Cardiac muscle cell (in vitro differentiated cells and primary cell): Measurements from ENCODE around the gene CYSTM1. TPM values are rescaled to one million over a fixed set of nuclear protein-coding genes. Genes with fewer than 3 reads are reported as not detected.

Experiments
- DNase-seq, 2 donors: peaks; one replicate each; pipeline versions ENCODE4 v3.0.0 to v3.0.0-alpha.2; 2010 to 2017; ENCODE audit warnings: low read depth in 1 of 2, low spot score in 1 of 2
- H3K27ac ChIP-seq: fragments of 200-600 bp; sonication (generic); 2 replicates; pipeline ENCODE4 v1.5.1; 2016
- H3K27me3 ChIP-seq: fragments of 200-600 bp; sonication (generic); 2 replicates; pipeline ENCODE4 v1.6.0; 2016; ENCODE audit warnings: control low read depth
- H3K36me3 ChIP-seq: fragments of 200-600 bp; sonication (generic); 2 replicates; pipeline ENCODE4 v1.5.1; 2016; ENCODE audit warnings: control low read depth
- H3K4me1 ChIP-seq: fragments of 200-600 bp; sonication (generic); 2 replicates; pipeline ENCODE4 v1.8.1; 2017; ENCODE audit warnings: low read depth, mild to moderate bottlenecking, mixed run types
- H3K4me3 ChIP-seq: fragments of 200-600 bp; sonication (generic); 2 replicates; pipeline ENCODE4 v1.5.1; 2016; ENCODE audit warnings: mild to moderate bottlenecking
- H3K9me3 ChIP-seq: fragments of 200-600 bp; sonication (generic); 2 replicates; pipeline ENCODE4 v1.5.1; 2017; ENCODE audit warnings: low read depth, mild to moderate bottlenecking, control low read depth
- polyA plus RNA-seq: library from polyadenylated mRNA; unstranded; fragments of >200 nt; fragmentation: Nextera tagmentation; extraction: Ambion mirVana; gene quantifications from 2 replicates; pipeline ENCODE4 v1.2.1, GENCODE V29; 2016
- total RNA-seq: library from RNA; depleted of rRNA; stranded (reverse); fragments of >200 nt; gene quantifications from 2 replicates; pipeline ENCODE4 v1.2.3, GENCODE V29; 2016
- TF ChIP-seq, protein P1 (sequence below): IDR thresholded peaks from 2 replicates; pipeline ENCODE4 v1.5.1; 2012; ENCODE audit warnings: low read depth, mild to moderate bottlenecking, low read length

The CYSTM1 gene
- total and polyA plus RNA-seq, 2 experiments from 2014 or later, result 31.8 to 83.7 TPM

DNA sequence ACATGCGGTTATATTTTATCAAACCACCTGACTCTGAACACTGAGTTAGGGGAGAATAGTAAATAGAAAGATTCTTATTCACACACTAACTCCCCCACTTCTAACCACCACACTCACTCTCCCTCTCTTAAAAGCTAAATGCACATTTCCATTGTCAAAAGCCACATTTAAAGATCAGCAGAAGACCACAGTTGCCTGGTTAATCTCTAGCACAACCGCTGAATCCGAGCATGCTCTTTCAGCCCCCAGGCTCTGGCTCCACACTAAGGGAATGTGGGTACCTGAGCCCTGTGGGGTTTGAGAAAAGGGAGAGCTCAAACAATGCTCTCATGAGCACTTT is 92.2 kb downstream of the CYSTM1 start:
- H3K27ac ChIP-seq, result peak overlapping the region; percentile 76
- TF ChIP-seq, protein P1, sequence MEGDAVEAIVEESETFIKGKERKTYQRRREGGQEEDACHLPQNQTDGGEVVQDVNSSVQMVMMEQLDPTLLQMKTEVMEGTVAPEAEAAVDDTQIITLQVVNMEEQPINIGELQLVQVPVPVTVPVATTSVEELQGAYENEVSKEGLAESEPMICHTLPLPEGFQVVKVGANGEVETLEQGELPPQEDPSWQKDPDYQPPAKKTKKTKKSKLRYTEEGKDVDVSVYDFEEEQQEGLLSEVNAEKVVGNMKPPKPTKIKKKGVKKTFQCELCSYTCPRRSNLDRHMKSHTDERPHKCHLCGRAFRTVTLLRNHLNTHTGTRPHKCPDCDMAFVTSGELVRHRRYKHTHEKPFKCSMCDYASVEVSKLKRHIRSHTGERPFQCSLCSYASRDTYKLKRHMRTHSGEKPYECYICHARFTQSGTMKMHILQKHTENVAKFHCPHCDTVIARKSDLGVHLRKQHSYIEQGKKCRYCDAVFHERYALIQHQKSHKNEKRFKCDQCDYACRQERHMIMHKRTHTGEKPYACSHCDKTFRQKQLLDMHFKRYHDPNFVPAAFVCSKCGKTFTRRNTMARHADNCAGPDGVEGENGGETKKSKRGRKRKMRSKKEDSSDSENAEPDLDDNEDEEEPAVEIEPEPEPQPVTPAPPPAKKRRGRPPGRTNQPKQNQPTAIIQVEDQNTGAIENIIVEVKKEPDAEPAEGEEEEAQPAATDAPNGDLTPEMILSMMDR, result no peak

DNA sequence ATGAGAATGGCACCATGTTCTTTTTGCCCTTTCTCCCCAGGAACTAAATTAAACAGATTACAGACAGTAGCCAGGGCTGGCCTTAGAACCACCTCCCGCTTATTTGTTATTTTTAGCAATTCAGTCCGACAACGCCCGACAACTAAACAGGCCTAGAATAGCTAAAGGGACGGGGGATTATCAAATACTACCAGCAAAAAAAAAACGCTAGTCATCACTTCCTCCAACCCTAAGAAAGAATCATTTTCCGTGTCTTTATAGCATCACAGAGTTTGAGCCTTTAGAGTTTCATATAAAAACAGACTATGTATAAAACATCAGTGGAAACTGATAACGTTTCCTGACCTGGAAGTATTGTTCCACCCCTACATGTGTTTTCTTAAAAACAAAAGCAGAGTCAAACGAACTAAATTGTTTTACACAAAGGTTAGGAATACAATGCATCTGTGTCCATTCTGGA is 92.6 kb downstream of the CYSTM1 start:
- DNase-seq, result peak in 1 of 2 donors; percentile 9
- Histone ChIP-seq H3K4me1 (peaks cover 12% of the 10 kb centered on the region), H3K9me3 (no peaks in the 10 kb centered on the region), H3K36me3 (no peaks in the 10 kb centered on the region), H3K27me3 (no peaks in the 10 kb centered on the region), H3K4me3 (no peak overlapping the region), H3K27ac (peak overlapping the region; percentile 76)
- TF ChIP-seq, protein P1, result no peak

More for the DNA sequence above, 92.2 kb downstream of the CYSTM1 start:
- H3K4me3 ChIP-seq, result no peak overlapping the region
- no peaks in the 10 kb centered on the region for H3K27me3 ChIP-seq
- no peak for DNase-seq
- no peaks in the 10 kb centered on the region for H3K36me3 ChIP-seq
- H3K9me3 ChIP-seq, result no peaks in the 10 kb centered on the region
- H3K4me1 ChIP-seq, result peaks cover 12% of the 10 kb centered on the region

DNA sequence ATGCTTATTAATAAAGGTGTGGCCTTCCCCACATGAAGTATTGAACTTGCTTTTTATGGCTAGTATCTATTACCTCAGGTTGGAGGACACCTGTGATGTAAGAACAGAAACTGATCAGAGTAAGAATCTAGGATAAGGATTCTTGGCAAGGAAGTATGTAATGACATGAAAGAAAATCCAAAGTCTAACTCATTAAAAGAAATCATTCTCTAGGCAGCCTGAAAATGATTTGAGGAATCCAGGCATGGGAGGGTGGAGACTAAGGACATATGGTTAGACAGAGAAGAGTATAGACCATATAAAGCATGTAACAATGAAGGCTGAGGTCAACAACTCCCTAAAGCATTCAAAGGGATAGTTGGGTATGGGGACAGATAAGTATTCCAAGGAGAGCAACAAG is 95.0 kb downstream of the CYSTM1 start:
- Histone ChIP-seq H3K9me3 (no peaks in the 10 kb centered on the region), H3K27me3 (no peaks in the 10 kb centered on the region), H3K4me3 (no peak overlapping the region), H3K36me3 (no peaks in the 10 kb centered on the region), H3K4me1 (peaks cover 12% of the 10 kb centered on the region), H3K27ac (no peak overlapping the region)
- DNase-seq, result no peak
- TF ChIP-seq, protein P1, result no peak

DNA sequence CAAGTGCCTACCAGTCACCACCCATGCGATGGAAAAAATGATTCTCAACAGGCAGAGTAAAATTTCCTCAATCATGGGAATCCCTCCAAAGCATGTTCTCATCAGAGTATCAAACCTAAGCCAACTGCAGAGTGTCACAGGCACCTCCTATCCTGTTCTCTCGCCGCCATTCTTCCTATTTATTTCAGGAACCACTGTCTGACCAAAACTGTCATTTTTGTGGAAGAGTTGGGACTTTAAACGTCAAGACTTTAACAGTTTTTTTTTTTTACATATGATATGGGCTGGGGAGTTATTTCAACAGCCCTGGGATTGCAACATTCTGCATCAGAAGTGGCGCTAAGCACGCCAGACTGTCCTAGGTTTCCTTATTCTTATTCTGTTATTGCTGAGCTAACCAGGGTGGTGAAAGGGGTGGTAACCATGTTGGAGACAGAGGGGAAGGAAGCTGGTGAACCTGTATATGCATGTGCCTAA is 98.5 kb downstream of the CYSTM1 start:
- H3K4me1 ChIP-seq, result no peaks in the 10 kb centered on the region
- H3K4me3 ChIP-seq, result no peak overlapping the region
- TF ChIP-seq, protein P1, result no peak
- H3K36me3 ChIP-seq, result no peaks in the 10 kb centered on the region
- H3K27me3 ChIP-seq, result no peaks in the 10 kb centered on the region
- no peak overlapping the region for H3K27ac ChIP-seq
- H3K9me3 ChIP-seq, result no peaks in the 10 kb centered on the region
- peak in 1 of 2 donors; percentile 79 for DNase-seq

DNA sequence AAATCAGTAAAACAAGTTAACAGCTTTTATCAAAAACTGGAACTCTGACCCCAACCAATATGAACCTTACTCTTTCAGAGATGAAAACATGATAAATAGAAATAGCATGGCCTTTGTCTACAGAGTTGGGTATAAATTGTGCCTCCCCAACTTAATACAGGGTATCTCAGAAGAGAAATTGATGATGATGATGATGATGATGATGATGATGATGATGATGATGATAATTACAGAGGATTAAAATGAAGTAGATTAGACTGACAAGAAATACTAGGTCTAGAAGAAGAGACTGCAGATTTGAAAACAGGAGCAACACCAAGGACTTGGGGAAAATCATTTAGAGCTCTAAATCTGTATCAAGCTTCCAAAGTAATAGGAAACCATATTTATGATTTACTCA is 100.8 kb downstream of the CYSTM1 start:
- no peak overlapping the region for H3K27ac ChIP-seq
- TF ChIP-seq, protein P1, result no peak
- H3K27me3 ChIP-seq, result no peaks in the 10 kb centered on the region
- no peak for DNase-seq
- H3K36me3 ChIP-seq, result no peaks in the 10 kb centered on the region
- no peaks in the 10 kb centered on the region for H3K4me1 ChIP-seq
- no peaks in the 10 kb centered on the region for H3K9me3 ChIP-seq
- no peak overlapping the region for H3K4me3 ChIP-seq

DNA sequence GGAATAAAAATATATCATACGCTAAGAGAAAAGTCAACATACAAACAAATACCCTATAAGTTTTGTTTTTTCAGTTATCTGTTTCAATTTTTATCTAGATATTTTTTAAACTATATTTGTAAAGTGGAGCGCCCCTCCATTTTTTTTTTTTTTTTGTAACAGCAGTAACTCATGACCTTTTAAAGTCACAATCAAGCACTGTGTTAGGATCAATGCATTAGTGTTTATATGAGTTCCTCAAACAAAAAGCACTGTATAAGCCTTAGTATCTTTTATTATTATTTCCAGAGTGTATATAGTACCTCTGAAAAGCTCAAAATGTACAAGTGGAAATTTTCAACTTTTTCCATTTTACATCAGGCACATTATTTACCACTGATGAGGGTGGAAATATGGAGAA is 107.3 kb downstream of the CYSTM1 start:
- DNase-seq, result no peak
- H3K27me3 ChIP-seq, result no peaks in the 10 kb centered on the region
- H3K4me3 ChIP-seq, result no peak overlapping the region
- H3K27ac ChIP-seq, result no peak overlapping the region
- no peaks in the 10 kb centered on the region for H3K4me1 ChIP-seq
- H3K36me3 ChIP-seq, result no peaks in the 10 kb centered on the region
- H3K9me3 ChIP-seq, result no peaks in the 10 kb centered on the region
- TF ChIP-seq, protein P1, result no peak
